HG03280 (cell line): ENCODE measurements around the gene FRAS1.
"Not testable (repeated sequence)": the region's sequence is repeated elsewhere in the genome, so short reads cannot be mapped to it uniquely, and the experiment has no call there.

Source experiments
- ATAC-seq: cut with Tn5 transposase; IDR thresholded peaks from one replicate; pipeline ENCODE4 v1.9.1; 2021; ENCODE audit warnings: mild to moderate bottlenecking, moderate library complexity; ENCODE audit not compliant: unreplicated experiment

The FRAS1 gene, protein sequence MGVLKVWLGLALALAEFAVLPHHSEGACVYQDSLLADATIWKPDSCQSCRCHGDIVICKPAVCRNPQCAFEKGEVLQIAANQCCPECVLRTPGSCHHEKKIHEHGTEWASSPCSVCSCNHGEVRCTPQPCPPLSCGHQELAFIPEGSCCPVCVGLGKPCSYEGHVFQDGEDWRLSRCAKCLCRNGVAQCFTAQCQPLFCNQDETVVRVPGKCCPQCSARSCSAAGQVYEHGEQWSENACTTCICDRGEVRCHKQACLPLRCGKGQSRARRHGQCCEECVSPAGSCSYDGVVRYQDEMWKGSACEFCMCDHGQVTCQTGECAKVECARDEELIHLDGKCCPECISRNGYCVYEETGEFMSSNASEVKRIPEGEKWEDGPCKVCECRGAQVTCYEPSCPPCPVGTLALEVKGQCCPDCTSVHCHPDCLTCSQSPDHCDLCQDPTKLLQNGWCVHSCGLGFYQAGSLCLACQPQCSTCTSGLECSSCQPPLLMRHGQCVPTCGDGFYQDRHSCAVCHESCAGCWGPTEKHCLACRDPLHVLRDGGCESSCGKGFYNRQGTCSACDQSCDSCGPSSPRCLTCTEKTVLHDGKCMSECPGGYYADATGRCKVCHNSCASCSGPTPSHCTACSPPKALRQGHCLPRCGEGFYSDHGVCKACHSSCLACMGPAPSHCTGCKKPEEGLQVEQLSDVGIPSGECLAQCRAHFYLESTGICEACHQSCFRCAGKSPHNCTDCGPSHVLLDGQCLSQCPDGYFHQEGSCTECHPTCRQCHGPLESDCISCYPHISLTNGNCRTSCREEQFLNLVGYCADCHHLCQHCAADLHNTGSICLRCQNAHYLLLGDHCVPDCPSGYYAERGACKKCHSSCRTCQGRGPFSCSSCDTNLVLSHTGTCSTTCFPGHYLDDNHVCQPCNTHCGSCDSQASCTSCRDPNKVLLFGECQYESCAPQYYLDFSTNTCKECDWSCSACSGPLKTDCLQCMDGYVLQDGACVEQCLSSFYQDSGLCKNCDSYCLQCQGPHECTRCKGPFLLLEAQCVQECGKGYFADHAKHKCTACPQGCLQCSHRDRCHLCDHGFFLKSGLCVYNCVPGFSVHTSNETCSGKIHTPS (N-terminal part only)

DNA sequence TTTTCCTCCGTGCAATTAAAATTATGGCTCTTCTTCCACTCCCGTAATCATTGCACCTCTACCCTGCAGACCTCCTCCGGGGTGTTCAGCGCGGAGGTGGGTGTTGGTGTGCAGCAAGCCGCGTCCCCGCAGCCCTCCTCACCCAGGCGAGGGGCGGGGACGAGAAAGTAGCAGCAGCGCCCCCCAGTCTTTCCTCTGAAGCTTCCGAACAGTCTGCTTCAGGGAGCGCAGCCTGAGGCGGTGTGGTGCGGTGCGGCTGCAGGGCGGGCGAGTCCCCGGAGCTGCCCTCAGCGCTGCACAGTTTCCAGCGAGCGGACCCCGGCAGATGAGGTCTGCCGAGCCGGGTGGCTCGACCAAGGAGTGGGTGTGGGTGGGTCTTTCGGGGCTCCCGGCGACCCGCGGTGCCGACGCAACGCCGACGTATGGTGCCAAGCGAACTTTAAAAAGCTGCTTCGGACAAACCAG lies at the start of gene FRAS1:
Gene FRAS1, plus strand, starts transcription at position 189 of the 465 bp plus-strand sequence. CDS start 687 bp downstream, outside the sequence.
- ATAC-seq, result peak; percentile 30

DNA sequence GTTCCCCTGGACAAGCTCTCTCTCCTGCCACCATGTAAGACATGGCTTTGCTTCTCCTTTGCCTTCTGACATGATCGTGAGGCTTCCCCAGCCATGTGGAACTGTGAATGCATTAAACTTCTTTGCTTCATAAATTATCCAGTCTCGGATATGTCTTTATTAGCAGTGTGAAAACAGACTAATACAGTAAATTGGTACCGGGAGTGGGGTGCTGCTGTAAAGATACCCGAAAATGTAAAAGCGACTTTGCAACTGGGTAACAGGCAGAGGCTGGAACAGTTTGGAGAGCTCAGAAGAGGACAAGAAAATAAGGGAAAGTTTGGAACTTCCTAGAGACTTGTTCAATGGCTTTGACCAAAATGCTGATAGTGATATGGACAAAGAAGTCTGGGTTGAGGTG lies 46.1 kb upstream of the FRAS1 start:
- ATAC-seq, result not testable (repeated sequence)

DNA sequence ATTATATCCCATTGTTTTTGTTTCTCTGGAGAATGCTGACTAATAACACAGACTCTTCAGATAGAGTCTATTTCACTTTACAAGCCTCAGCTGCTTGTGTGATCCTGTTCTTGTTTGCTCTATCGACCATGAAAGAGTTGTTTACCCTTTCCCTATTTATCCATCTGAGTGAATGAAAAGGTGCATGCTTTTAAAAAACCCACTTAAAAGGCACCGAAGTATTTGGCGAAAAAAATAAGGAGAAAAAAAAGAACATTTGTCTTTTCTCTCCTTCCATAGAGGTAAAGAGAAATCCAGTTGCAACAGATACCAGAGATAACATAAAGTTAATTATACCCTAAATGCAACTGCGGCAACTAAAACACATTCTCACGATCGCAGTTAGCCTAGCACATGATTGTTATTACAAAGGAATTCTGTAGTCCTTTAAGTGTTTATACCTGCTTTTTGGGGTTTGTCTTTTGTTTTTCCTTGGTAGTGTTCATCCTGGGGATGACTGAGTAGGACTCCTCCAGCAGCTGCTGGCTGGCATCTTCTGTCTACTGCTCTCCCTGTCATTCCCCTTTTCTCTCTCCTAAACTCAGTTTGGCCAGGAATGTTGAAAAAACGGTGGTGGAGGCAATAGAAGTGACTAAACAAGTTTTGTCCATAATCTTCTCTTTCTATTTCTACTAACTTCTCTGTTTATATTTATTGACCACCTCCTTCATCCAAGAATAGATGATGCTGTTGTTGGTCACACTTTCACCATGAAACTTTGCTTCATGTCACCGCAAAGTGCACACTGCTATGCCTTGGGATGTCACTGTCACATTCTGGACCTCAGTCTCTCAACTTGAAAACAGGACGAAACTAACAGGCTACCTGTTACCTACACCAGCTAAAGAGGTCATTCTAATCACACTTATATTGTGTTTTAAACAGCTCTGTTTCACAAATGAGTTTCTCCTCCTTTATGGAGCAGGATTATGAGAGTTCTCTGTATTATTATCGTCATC lies 41.9 kb upstream of the FRAS1 start:
- ATAC-seq, result no peak

DNA sequence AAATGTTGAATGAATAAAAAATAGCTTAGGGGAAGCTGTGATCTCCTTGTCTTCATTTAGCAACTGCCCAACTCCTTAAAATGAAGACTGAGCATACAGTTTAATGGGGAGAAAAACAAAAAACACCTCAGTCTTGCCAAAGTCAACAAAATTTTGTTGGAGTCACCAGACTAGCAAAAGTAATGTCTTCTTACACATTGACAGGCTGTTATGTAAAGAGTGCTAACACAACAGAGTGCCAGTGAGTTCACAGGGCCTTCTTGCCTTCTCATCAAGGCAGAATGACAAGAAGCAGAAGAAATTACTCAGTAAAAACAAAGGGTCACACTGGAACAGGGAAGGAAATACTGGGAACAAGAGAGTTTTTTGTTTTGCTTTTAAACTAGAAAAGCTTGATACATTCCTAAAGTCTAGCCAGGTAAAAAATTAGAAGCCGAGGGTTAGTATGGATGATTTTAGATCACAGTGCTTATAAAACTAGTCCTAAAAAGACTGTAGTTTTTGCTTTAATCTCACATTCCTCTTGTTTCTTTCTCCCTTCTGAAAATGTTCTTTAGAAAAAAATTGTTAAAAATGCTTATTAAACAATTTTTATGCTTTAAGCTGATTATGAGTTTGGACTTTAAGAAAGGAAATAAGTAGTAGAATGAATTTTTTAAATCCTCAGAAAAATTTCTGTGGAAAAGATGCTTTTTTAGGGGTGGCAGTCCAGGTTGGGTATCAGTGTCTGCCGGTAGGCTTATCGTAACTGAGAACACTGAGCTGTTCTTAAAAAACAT lies 38.7 kb upstream of the FRAS1 start:
- ATAC-seq, result no peak

DNA sequence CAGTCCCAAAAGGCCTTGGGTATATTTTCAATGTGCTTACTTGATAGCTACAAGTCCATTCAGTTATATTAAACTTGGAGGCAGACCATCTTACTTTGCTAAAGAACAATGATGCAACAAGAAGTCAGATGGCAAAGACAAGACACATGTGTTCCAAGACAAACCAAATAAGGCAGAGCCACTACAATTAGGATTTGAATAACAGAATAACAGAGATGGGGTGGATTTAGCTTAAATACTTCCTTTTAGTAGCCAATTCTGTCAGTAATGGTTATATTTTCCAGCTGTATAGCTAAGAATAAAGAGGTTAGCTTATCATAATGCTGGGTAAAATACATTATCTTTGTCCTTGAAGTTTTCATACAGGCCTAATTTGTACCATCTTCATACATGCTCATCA lies 37.7 kb upstream of the FRAS1 start:
- ATAC-seq, result no peak

DNA sequence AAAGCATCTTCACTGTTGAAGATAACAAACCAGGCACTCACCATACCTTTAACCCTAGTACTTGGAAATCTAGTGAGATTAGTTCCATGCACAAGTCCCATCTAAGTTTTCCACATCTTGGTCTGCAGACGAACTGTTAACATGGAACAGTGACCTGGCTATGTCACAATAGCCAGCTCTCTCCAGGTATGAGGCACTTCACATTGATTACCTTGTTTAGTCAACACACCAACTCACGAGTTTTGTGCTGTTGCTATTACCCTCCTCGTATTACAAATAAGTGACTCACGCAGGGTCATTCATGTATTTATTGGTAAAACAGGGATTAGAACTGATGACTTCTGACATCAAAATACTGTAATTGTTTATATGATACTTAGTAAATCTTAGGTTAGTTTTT lies 36.4 kb upstream of the FRAS1 start:
- no peak for ATAC-seq

DNA sequence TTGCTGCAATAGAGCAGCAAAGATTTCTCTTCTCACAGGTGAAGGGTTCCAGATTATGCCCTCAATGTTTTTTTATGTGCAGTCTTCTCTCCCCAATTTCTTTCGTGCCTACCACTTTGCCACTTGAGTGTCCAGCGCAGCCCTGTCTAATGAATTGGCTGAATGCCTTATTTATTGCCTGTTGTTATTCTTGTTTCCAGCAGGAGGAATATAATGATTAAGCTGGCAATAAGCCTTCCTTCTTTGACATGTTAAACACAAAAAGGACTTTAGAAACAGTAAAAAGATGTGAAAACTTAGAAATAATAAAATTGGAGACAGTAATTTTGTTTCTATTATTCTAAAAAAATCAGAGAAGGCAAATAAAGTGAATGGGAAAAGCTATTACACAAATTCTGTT lies 34.6 kb upstream of the FRAS1 start:
- ATAC-seq, result no peak

DNA sequence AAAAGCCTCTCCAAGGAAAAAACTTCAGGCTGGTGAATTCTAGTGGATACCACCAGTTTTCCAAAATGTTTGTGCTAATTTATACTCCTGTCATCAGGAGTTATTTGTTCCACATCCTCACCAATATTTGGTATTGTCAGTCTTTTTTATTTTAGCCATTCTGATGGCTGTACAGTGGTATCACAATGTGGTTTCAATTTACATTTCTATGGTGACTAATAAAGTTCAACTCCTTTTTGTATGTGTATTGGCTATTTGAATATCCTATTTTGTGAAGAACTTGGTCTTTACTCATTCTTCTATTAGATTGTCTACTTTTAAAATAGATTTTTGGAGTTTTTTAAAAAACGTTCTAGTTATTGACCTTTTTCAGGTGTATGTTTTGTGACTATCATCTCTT lies 33.0 kb upstream of the FRAS1 start:
- no peak for ATAC-seq

DNA sequence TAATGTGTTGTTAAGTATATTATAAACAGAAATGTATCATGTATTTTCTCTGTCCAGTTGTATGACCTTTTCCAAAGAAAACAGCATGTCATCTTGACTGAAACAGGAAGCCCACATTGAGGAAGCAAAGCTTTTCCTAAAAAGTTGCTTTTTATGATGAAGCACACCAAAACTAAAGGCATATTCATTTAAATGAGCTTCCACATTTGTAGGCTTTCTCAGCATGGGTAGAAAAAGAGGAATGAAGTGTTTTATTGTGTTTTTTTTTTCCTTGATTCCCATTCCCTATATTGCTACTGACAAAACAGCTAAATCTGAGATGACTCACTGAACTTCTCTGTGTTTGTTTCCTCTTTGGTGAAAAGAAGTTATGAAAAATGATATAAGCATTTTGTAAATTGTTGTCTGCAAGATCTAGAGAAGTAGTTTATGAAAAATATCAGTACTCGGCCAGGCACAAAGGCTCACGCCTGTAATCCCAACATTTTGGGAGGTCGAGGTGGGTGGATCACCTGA lies 32.5 kb upstream of the FRAS1 start:
- no peak for ATAC-seq

DNA sequence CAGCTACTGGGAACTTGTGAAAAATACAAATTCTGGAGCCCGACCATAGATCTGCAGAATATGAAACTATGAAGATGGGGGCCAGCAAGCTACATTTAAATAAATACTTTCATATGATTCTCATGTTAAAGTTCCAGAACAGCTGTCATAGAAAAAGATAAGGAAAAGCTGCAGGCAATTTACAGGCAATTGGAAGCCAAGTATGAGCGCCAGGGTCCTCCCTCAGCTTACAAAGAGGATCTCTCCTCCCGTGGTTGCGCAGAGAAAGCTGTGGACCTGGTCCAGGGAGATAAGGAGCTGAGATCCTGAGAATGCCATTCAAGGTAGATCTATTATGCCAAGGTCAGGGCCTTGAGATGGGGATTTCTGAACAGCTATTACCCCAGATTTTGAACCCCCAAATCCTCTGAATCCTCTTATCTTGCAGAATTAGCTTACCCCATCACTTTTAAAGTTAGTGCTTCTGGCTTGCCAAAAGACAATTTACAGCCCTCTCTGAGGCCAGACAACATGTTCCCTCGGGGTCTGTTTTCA lies 25.6 kb upstream of the FRAS1 start:
- no peak for ATAC-seq

DNA sequence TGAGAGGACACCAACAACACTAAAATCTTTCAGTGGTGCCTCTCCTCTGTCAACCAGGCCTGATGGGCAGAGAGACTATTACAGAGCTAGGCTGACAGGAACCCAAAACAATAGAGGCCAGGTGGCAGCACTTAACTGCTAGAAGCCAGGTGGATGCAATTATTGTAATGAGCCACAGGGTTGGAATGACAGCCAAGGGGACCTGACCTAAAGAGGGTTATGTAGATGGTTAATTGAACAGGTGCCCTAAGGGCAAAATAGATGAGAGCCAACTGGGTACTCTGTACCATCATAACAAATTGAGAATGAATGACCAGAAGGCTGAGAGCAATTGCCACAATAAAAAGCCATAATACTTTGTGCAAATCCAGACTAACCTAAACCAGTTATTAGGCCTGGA lies 24.7 kb upstream of the FRAS1 start:
- no peak for ATAC-seq

DNA sequence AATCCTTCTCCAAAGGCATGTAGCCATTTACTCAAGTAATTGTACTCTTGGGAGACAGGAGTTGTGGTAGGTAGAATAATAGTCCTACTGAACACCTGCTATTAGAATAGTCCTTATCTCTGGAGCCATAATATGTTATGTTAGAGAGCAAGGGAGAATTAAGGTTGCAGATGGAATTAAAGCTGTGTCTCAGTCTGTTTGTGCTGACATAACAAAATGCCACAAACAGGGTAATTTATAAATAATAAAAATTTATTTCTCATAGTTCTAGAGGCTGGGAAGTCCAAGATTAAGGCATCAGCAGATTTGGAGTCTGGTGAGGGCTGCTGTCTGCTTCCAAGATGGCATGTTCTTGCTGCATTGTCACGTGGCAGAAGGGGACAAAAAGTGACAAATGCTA lies 24.2 kb upstream of the FRAS1 start:
- no peak for ATAC-seq

DNA sequence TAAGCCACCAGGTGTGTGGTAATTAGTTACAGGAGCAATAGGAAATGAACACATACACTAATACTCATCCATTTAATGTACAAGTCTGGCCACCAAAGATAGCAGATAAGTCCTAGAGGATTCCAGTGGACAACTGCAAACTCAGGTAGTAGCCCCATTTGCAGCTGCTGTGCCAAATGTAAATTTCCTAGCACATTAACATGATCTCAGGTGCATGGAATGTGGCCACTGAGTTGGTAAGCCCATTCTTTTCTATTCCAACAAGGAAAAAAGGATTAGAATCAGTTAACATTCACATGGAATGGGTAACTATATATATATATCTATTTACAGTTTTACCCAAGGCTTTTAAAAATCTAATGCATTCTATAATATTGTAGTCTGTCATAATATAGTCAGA lies 23.3 kb upstream of the FRAS1 start:
- no peak for ATAC-seq

DNA sequence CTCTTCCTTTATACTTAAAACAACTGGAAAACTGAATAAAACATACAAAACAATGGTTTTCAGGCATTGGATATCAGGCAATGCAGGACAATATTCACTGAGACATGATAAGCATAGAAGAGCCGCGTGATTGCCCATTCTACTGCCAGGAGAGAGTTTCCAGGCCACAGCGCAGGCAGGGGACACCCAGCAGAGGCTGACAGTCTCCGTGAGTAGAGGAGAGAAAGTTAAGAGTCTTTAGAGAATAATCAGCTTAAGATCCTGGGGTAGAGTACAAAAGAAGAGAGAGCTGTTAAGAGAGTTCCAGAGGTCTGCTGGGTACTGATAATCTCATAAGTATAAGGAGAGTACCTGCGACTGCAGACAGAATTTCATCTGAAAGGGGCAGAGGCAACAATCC lies 18.4 kb upstream of the FRAS1 start:
- ATAC-seq, result no peak

DNA sequence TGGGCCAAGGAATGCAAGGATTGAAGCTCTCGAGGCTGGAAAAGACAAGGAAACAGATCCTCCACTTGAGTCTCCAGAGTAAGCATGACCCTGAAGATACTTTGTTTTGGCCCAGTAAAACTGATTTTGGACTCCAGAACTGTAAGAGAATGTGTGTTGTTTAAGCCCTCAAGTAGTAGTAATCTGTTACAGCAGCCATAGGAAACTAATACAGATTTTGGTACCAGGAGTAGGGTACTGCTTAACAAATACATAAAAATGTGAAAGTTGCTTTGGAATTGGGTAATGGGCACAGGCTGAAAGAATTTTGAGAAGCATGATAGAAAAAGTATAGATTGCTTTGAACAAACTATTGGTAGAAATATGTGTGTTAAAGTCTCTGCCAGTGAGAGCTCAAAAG lies 17.4 kb upstream of the FRAS1 start:
- no peak for ATAC-seq

DNA sequence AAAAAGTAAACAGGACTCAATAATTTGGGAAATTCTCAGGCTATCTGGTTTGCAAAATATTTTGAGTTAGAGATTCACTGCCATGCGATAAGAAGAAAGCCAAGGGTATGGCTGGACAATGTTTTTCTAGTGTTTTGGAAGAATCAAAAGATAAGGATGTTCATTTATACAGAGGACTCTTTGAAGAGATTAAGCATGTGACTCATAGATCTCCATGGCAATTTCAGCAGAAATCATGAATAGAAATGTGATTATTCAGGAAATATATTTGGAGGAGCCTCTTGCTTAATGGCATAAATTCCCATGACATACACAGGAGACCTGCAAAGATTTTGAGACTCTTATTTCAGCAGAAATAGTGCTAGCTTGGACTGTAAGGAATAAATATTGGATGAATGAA lies 16.7 kb upstream of the FRAS1 start:
- ATAC-seq, result no peak

DNA sequence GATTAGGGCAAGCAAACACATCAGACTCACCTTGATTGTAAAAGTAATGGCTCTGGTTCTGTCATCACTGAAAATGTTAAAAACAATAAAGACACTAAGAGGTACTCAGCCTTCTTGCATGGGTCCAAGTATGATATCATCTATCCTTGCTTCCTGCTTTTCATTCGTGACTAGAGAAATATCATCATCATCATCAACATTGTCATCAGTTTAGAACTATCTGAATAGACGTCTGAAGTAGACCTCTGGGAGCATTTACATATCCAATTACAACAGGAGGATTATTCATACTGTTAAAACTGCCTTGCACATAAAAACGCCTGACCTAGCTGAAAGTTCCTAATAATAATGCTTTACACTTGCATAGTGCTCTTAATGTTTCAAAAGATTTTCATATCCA lies 9.8 kb upstream of the FRAS1 start:
- no peak for ATAC-seq

DNA sequence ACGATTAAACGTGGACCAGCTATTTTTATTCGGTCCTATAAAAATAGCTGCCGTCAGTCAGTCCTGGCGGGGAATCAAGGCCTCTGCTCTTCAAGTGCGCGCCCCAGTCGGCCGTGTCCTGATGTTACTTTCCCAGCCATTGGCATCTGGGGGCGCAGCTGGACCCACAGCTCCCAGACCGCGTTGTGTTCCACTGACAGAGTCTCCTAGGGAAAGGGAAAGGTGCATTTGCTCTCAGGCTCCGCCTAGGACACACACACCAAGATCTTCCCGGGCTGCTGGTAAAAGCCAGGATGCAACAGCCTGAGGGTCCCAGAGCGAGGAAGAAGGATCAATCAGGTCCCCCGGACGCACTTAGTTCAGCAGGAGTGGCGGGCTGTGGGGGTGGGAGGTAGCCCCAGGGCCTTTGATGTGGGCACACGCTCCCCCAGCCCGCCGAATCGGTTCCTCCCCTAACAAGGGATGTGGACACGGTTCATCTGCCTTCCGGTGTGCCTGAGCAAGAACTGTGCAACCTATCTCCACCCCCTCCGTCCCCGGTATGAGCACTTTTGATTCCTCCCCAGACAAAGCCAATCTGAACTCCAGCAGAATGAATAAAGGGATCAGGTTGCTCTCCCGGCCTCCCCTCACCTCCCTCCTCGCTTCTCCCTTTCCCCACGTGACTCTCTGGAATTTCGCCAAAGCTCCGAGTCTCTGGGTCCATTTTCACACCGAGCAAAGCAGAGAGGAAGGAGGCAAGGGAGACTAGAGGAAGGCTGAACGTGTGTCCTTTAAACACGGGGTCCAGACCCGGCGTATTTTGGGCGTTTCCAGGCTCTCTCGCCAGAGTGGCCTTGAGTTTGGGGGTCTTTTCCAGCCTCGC lies 626 bp upstream of the FRAS1 start:
- peak; percentile 54 for ATAC-seq
